GM18951 (cell line): ENCODE measurements around the gene SGSM1.

Experiments
- POLR2A ChIP-seq: IDR thresholded peaks from 4 replicates; pipeline ENCODE4 v1.6.1; 2011; ENCODE audit warnings: mild to moderate bottlenecking; ENCODE audit not compliant: insufficient read length, insufficient read depth; ENCODE audit errors: extremely low read depth
- in situ Hi-C: fragments of 300-500 bp; cut with MboI; formaldehyde crosslinking; loops from one replicate; pipeline ENCODE4 v1.12.0; 2022; ENCODE audit warnings: low sequenced_read_pairs, mixed read lengths, inconsistent platforms; ENCODE audit not compliant: unreplicated experiment

The SGSM1 gene

GRCh38 chr22:24805790-24806662 is at the start of gene SGSM1:
Gene SGSM1 (plus strand): TSS chr22:24806211. CDS start chr22:24806326, 115 bp downstream.
- in situ Hi-C loops = no loop called here
- peak; percentile 20 for TF ChIP-seq POLR2A

GRCh38 chr22:24758164-24758799 is 47.7 kb upstream of the SGSM1 start:
- in situ Hi-C loops = loop anchor here (25.0 kb wide), 1 partner anchor 96 kb away; no protein-coding TSS in a partner anchor
- no peak for TF ChIP-seq POLR2A

- in situ Hi-C loops = loop anchor here (25.0 kb wide), 1 partner anchor 97 kb away; no protein-coding TSS in a partner anchor
- TF ChIP-seq POLR2A = no peak
Observed at GRCh38 chr22:24759765-24760164, 46.2 kb upstream of the SGSM1 start.

- TF ChIP-seq POLR2A = no peak
- in situ Hi-C loops = loop anchor here (25.0 kb wide), 1 partner anchor 99 kb away; no protein-coding TSS in a partner anchor
Observed at GRCh38 chr22:24760708-24761306, 45.2 kb upstream of the SGSM1 start.

- in situ Hi-C loops = loop anchor here (25.0 kb wide), 1 partner anchor 100 kb away; no protein-coding TSS in a partner anchor
Observed at GRCh38 chr22:24761888-24762675, 43.9 kb upstream of the SGSM1 start.

GRCh38 chr22:24763872-24764485 is 42.0 kb upstream of the SGSM1 start:
- in situ Hi-C loops = loop anchor here (25.0 kb wide), 1 partner anchor 102 kb away; no protein-coding TSS in a partner anchor
- TF ChIP-seq POLR2A = no peak

More at GRCh38 chr22:24761888-24762675, 43.9 kb upstream of the SGSM1 start:
- TF ChIP-seq POLR2A = no peak

- in situ Hi-C loops = loop anchor here (25.0 kb wide), 1 partner anchor 103 kb away; no protein-coding TSS in a partner anchor
- TF ChIP-seq POLR2A = no peak
Observed at GRCh38 chr22:24765166-24765565, 40.8 kb upstream of the SGSM1 start.

GRCh38 chr22:24768537-24769374 is 37.3 kb upstream of the SGSM1 start:
- in situ Hi-C loops = loop anchor here (25.0 kb wide), 1 partner anchor 106 kb away; no protein-coding TSS in a partner anchor
- no peak for TF ChIP-seq POLR2A

- in situ Hi-C loops = loop anchor here (10.0 to 25.0 kb wide), 2 partner anchors 82 to 110 kb away; no protein-coding TSS in a partner anchor
- TF ChIP-seq POLR2A = no peak
Observed at GRCh38 chr22:24772493-24773220, 33.4 kb upstream of the SGSM1 start.

GRCh38 chr22:24775769-24776492 is 30.1 kb upstream of the SGSM1 start:
- in situ Hi-C loops = loop anchor here (10.0 kb wide), 1 partner anchor 79 kb away; no protein-coding TSS in a partner anchor

More at GRCh38 chr22:24775769-24776492, 30.1 kb upstream of the SGSM1 start:
- TF ChIP-seq POLR2A = no peak
